Prostate gland (tissue), 2 donors: ENCODE results near the gene MRPL54. TPM values are rescaled to one million over a fixed set of nuclear protein-coding genes. Genes with fewer than 3 reads are reported as not detected.

Source experiments
- DNase-seq: peaks from one replicate; pipeline ENCODE4 v3.0.0-alpha.2; 2019; ENCODE audit warnings: low spot score
- H3K27ac ChIP-seq, 2 donors: fragments of 200-600 bp; sonication (generic); 2 replicates each; pipeline ENCODE4 v1.5.1; 2017 to 2019
- H3K27me3 ChIP-seq: fragments of 200-600 bp; sonication (generic); replicated peaks from 2 replicates; pipeline ENCODE4 v1.5.1; 2019; ENCODE audit not compliant: insufficient read depth
- H3K36me3 ChIP-seq, 2 donors: fragments of 200-600 bp; sonication (generic); 1 replicate in 1 of 2; 2 replicates in 1 of 2; pipeline versions ENCODE4 v1.5.1 to v1.8.1; 2017 to 2019
- H3K4me1 ChIP-seq: fragments of 200-600 bp; sonication (generic); replicated peaks from 2 replicates; pipeline ENCODE4 v1.5.1; 2019
- H3K4me3 ChIP-seq, 2 donors: fragments of 200-600 bp; sonication (generic); 2 replicates each; pipeline ENCODE4 v1.5.1; 2017 to 2019
- H3K9me3 ChIP-seq: fragments of 200-600 bp; sonication (generic); 2 replicates; pipeline ENCODE4 v1.5.1; 2017
- CTCF ChIP-seq, 4 experiments: fragments of 200-600 bp in 2 of 4; fragments of 450-650 bp in 2 of 4; sonication (generic) in 2 of 4; IDR thresholded peaks; 1 replicate in 3 of 4; 2 replicates in 1 of 4; pipeline ENCODE4 v1.5.1; 2016 to 2019; ENCODE audit warnings: antibody characterized with exemption in 4 of 4, mild to moderate bottlenecking in 2 of 4, moderate library complexity in 2 of 4
- POLR2A ChIP-seq: fragments of 450-650 bp; IDR thresholded peaks from one replicate; pipeline ENCODE4 v1.6.1; 2016; ENCODE audit warnings: antibody characterized with exemption, mild to moderate bottlenecking
- POLR2AphosphoS5 ChIP-seq: sonication (generic); formaldehyde crosslinking; IDR thresholded peaks from one replicate; pipeline ENCODE4 v1.6.1; 2017; ENCODE audit warnings: antibody characterized with exemption
- WGBS: methylation state at CpG from one replicate; pipeline ENCODE4 v1.1.5; 2018; 5-methylcytosine and 5-hydroxymethylcytosine counted together
- intact Hi-C: fragments of 100-400 bp; cut with DNase I; formaldehyde crosslinking; loops from one replicate; pipeline ENCODE4 v1.14.2; 2022
- total RNA-seq, 2 donors: library from RNA; depleted of rRNA; stranded (reverse); fragments of >200 nt; gene quantifications; one replicate each; pipeline ENCODE4 v1.1.0, GENCODE V29; 2016

The MRPL54 gene
- total RNA-seq, 2 donors from 2014 or later, result 69.7 to 105 TPM

GRCh38 chr19:3798137-3798536, 35.7 kb downstream of the MRPL54 start:
- DNase-seq, result no peak
- no peaks in the 10 kb centered on the region for H3K9me3 ChIP-seq
- H3K4me3 ChIP-seq, result no peak overlapping the region
- intact Hi-C loops, result no loop called here
- no peaks in the 10 kb centered on the region for H3K4me1 ChIP-seq
- no peak overlapping the region for H3K27ac ChIP-seq
- H3K36me3 ChIP-seq, result no peaks in the 10 kb centered on the region
- no peaks in the 10 kb centered on the region for H3K27me3 ChIP-seq
- WGBS, result 64% methylated on average over 6 of the region's 6 CpGs
- TF ChIP-seq POLR2A (no peak), POLR2AphosphoS5 (no peak), CTCF (IDR thresholded peaks at IDR 0.05) (no peak)

GRCh38 chr19:3800996-3801395, 38.5 kb downstream of the MRPL54 start:
- no peaks in the 10 kb centered on the region for H3K9me3 ChIP-seq
- WGBS, result 47% methylated on average over 20 of the region's 21 CpGs

GRCh38 chr19:3801412-3802096, 39.1 kb downstream of the MRPL54 start:
- Histone ChIP-seq H3K4me1 (no peaks in the 10 kb centered on the region), H3K36me3 (no peaks in the 10 kb centered on the region), H3K9me3 (no peaks in the 10 kb centered on the region), H3K4me3 (peak overlapping the region; percentile 7 to 9), H3K27ac (no peak overlapping the region), H3K27me3 (no peaks in the 10 kb centered on the region)
- WGBS, result 6% methylated on average over 33 of the region's 46 CpGs
- DNase-seq, result peak; percentile 53
- TF ChIP-seq POLR2A, result no peak
- TF ChIP-seq CTCF (IDR thresholded peaks at IDR 0.05), result no peak
- TF ChIP-seq POLR2AphosphoS5, result peak; percentile 30
- intact Hi-C loops, result no loop called here

More at GRCh38 chr19:3800996-3801395, 38.5 kb downstream of the MRPL54 start:
- peak overlapping the region in 1 of 2 donors; percentile 7 for H3K4me3 ChIP-seq
- TF ChIP-seq POLR2A, result no peak
- no peak for TF ChIP-seq CTCF (IDR thresholded peaks at IDR 0.05)
- no peak for TF ChIP-seq POLR2AphosphoS5
- no peaks in the 10 kb centered on the region for H3K36me3 ChIP-seq
- no peaks in the 10 kb centered on the region for H3K4me1 ChIP-seq
- DNase-seq, result no peak
- intact Hi-C loops, result no loop called here
- H3K27me3 ChIP-seq, result no peaks in the 10 kb centered on the region
- no peak overlapping the region for H3K27ac ChIP-seq

- no peak for TF ChIP-seq POLR2A
- no peak for TF ChIP-seq CTCF (IDR thresholded peaks at IDR 0.05)
- no peak for TF ChIP-seq POLR2AphosphoS5
- H3K4me1 ChIP-seq, result no peaks in the 10 kb centered on the region
- 87% methylated on average over 24 of the region's 24 CpGs for WGBS
- H3K4me3 ChIP-seq, result no peak overlapping the region
- H3K27ac ChIP-seq, result no peak overlapping the region
- intact Hi-C loops, result no loop called here
- no peak for DNase-seq
- H3K9me3 ChIP-seq, result no peaks in the 10 kb centered on the region
- no peaks in the 10 kb centered on the region for H3K27me3 ChIP-seq
- H3K36me3 ChIP-seq, result no peaks in the 10 kb centered on the region
Measured at GRCh38 chr19:3803114-3803888, 40.8 kb downstream of the MRPL54 start.
